WERI-Rb-1 (cell line): ENCODE results near the gene BAZ2B.

ENCODE experiments used
- DNase-seq: peaks from one replicate; pipeline ENCODE4 v3.0.0-alpha.2; 2020
- H3K27ac ChIP-seq: fragments of 250-450 bp; sonication (Bioruptor Pico); 2 replicates; pipeline ENCODE4 v1.5.1; 2020; ENCODE audit warnings: mild to moderate bottlenecking, moderate library complexity
- H3K27me3 ChIP-seq: fragments of 250-450 bp; sonication (Bioruptor Pico); 2 replicates; pipeline ENCODE4 v1.5.1; 2021; ENCODE audit warnings: mild to moderate bottlenecking, low read depth, moderate library complexity; ENCODE audit not compliant: insufficient read depth, severe bottlenecking
- H3K36me3 ChIP-seq: fragments of 250-450 bp; sonication (Bioruptor Pico); 2 replicates; pipeline ENCODE4 v1.5.1; 2020; ENCODE audit warnings: mild to moderate bottlenecking, moderate library complexity
- H3K4me3 ChIP-seq: 2 replicates; pipeline ENCODE4 v1.5.1; 2011; ENCODE audit warnings: low read depth, mild to moderate bottlenecking, control low read depth, low read length
- H3K9me3 ChIP-seq: fragments of 250-450 bp; sonication (Bioruptor Pico); 2 replicates; pipeline ENCODE4 v1.5.1; 2021; ENCODE audit warnings: mild to moderate bottlenecking, moderate library complexity; ENCODE audit not compliant: severe bottlenecking
- CTCF ChIP-seq: IDR thresholded peaks from 2 replicates; pipeline ENCODE4 v1.5.1; 2011; ENCODE audit warnings: low read depth, mild to moderate bottlenecking, control low read depth, inconsistent platforms, low read length

BAZ2B gene

GRCh38 chr2:159585622-159586021 lies 30.7 kb downstream of the BAZ2B start:
- Histone ChIP-seq H3K4me3 (no peak overlapping the region), H3K27me3 (no peaks in the 10 kb centered on the region), H3K27ac (no peak overlapping the region), H3K36me3 (no peaks in the 10 kb centered on the region), H3K9me3 (no peaks in the 10 kb centered on the region)
- no peak for TF ChIP-seq CTCF
- DNase-seq: no peak

GRCh38 chr2:159584796-159585195 lies 31.6 kb downstream of the BAZ2B start:
- H3K36me3 ChIP-seq: no peaks in the 10 kb centered on the region
- no peak overlapping the region for H3K4me3 ChIP-seq
- no peak for TF ChIP-seq CTCF
- H3K9me3 ChIP-seq: no peaks in the 10 kb centered on the region
- peak; percentile 36 for DNase-seq
- no peak overlapping the region for H3K27ac ChIP-seq
- no peaks in the 10 kb centered on the region for H3K27me3 ChIP-seq

- Histone ChIP-seq H3K27ac (no peak overlapping the region), H3K27me3 (no peaks in the 10 kb centered on the region), H3K36me3 (no peaks in the 10 kb centered on the region), H3K4me3 (no peak overlapping the region), H3K9me3 (peaks cover 2% of the 10 kb centered on the region)
- no peak for DNase-seq
- TF ChIP-seq CTCF: no peak
Observed at GRCh38 chr2:159573846-159574606, 42.3 kb downstream of the BAZ2B start.

GRCh38 chr2:159573294-159573693 lies 43.1 kb downstream of the BAZ2B start:
- H3K9me3 ChIP-seq: peaks cover 2% of the 10 kb centered on the region
- H3K36me3 ChIP-seq: no peaks in the 10 kb centered on the region
- TF ChIP-seq CTCF: no peak
- H3K27me3 ChIP-seq: no peaks in the 10 kb centered on the region
- no peak overlapping the region for H3K27ac ChIP-seq
- no peak for DNase-seq
- no peak overlapping the region for H3K4me3 ChIP-seq

- no peak for TF ChIP-seq CTCF
- Histone ChIP-seq H3K36me3 (no peaks in the 10 kb centered on the region), H3K27me3 (no peaks in the 10 kb centered on the region), H3K9me3 (peaks cover 2% of the 10 kb centered on the region), H3K4me3 (no peak overlapping the region), H3K27ac (no peak overlapping the region)
- no peak for DNase-seq
Observed at GRCh38 chr2:159572459-159572858, 43.9 kb downstream of the BAZ2B start.
